ENCODE data around the gene HERC2.

GRCh38 chr15:28101201-28101600 is 220.8 kb downstream of the HERC2 start:
- TF ChIP-seq ZNF501 (CRISPR knock-in tag; IDR thresholded peaks at IDR 0.05) (no peak), MYC (CRISPR knock-in tag; IDR thresholded peaks at IDR 0.05; ENCODE audit: borderline replicate concordance) (no peak), POLR2AphosphoS2 (IDR thresholded peaks at IDR 0.05; ENCODE audit: low read depth, low read length) (no peak), NCOA2 (CRISPR knock-in tag; IDR thresholded peaks at IDR 0.05) (no peak), REST (IDR thresholded peaks at IDR 0.05; ENCODE audit: borderline replicate concordance in 1 of 2, low read depth in 1 of 2, low read length in 2 of 2) (no peak), BCL6 (CRISPR knock-in tag; IDR thresholded peaks at IDR 0.05) (no peak), RXRA (CRISPR knock-in tag; IDR thresholded peaks at IDR 0.05) (no peak), POLR2AphosphoS5 (IDR thresholded peaks at IDR 0.05; ENCODE audit: low read depth, low read length) (no peak), LRRFIP1 (CRISPR knock-in tag; conservative IDR thresholded peaks at IDR 0.05) (no peak), HNRNPH1 (optimal IDR thresholded peaks at IDR 0.05; ENCODE audit: low read depth, low read length) (no peak), ZNF660 (CRISPR knock-in tag; IDR thresholded peaks at IDR 0.05; ENCODE audit: borderline replicate concordance, low read depth) (no peak), POLR2A (IDR thresholded peaks at IDR 0.05; ENCODE audit: insufficient read depth in 1 of 2, low read depth in 2 of 2, low read length in 2 of 2) (no peak)

All from HepG2 (cell line).